ENCODE results near the gene RMND5A. TPM values are rescaled to one million over a fixed set of nuclear protein-coding genes. Genes with fewer than 3 reads are reported as not detected.

Gene RMND5A, protein sequence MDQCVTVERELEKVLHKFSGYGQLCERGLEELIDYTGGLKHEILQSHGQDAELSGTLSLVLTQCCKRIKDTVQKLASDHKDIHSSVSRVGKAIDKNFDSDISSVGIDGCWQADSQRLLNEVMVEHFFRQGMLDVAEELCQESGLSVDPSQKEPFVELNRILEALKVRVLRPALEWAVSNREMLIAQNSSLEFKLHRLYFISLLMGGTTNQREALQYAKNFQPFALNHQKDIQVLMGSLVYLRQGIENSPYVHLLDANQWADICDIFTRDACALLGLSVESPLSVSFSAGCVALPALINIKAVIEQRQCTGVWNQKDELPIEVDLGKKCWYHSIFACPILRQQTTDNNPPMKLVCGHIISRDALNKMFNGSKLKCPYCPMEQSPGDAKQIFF
- 41.2 TPM for total RNA-seq

DNA sequence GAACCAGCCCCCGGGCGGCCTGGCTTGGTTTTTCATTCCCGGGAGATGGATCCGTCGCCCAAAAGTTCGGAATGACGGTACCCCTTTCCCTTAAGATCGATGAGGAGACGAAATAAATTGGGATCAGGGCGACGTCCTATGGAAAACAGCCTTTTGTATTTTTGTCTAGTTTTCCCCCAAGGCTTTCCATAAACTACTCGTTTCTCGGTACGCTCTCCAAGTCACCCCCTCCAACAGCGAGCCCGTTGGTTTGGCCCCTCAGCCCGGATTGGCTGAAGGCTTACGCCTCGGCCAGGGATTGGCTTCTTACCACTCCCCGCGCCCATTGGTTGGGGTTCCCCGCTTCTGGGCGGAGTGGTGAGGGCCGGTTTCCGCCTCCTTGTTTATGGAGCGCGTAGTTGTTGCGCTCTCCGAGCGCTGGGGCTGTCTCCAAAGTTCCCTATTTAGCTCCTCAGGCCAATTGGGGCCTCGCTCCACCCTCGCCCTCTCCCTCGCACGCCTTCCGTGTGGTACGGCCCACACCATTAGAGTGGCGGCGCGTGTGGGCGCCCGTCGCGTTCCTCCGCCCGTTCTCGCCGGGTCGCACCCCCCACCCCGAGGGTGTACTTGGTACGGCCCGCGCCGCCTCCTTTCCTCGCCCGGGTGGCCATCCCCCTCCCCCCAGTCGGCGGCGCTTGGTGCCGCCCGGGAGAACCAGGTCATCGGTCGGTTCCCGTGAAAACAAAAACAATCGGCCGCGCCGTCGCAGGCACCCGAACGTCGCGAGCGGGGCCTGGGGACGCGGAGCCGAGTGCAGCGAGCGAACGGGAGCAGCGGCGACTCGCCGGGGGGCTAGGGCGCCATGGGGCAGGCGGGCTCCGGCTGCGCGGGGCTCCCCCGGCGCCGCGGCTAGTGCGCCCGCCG is at the start of gene RMND5A:
TSS of gene RMND5A (plus strand) at position 655 of the 903 bp plus-strand sequence. CDS start 377 bp downstream, outside the sequence.
- DNase-seq (ENCODE audit: low read depth in 2 of 3, low spot score in 2 of 3), result peak; percentile 64 to 95 (median 92)

DNA sequence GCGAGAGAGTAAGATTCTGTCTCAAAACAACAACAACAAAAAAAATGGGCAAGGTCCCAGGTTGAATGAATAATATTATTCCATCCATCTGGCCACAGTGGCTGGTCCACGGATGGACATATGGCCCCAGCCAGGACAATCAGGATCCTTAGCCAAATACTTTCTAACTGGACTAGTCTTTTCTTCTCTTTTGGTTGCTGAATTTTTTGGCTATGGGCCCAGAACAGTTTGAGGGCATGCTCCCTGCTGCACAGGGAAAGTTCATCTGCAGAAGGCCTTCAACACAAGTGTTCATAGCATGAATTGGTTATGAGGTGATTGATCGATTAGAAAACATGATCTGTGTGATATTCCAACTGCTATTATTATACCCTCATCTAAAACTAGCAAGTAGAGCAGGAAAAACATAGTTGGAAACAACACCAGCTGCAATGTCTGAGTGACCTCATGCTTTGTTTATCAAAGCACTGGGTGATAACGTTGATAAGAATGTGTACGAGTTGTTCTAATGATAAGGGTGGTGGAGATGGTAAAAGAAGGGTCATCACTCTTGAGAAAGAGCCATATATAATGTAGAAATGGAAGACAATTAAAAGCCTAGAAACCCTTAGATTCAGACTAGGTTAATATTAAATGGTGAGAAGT is 48.6 kb upstream of the RMND5A start:
- no peak for DNase-seq (ENCODE audit: low read depth in 2 of 3, low spot score in 2 of 3)

DNA sequence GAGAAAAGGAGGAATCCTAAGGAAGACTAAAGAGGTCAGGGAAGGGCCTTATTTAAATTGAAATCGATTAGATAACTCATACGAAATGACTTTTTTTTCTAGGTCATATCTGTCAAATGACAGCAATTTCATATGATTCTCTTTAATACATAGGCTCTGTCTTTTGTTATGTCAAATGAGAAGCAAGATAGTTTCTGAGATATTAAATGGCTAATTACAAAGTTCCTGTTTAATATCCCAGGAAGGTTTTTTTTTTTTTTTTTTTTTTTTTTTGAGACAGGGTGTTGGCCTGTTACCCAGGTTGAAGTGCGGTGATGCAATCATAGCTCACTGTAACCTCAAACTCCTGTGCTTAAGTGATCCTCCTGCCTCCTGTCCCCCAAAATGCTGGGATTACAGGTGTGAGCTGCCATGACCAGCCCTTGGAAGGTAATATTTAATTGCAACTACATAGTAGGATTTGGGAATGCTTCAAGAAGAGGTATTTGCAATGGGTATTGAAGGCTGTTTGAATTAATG is 48.0 kb upstream of the RMND5A start:
- DNase-seq (ENCODE audit: low read depth in 2 of 3, low spot score in 2 of 3), result no peak

DNA sequence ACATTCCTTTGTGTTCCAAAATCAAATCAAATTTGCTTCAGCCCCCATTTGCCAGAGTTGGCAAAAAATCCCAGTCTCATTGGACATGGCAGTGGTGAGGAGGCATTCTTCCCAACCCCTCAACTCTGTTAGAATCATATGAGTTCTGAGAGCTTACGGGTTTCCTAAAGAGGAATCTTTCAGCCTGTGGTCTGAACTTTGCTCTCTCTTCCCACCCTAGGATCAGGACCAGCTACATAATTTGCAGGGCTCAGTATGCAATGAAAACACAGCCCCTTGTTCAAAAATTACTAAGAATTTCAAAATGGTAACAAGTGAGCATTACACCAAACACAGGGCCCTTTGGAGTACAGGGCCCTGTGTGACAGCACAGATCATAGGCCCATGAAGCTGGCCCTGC is 47.1 kb upstream of the RMND5A start:
- no peak for DNase-seq (ENCODE audit: low read depth in 2 of 3, low spot score in 2 of 3)

DNA sequence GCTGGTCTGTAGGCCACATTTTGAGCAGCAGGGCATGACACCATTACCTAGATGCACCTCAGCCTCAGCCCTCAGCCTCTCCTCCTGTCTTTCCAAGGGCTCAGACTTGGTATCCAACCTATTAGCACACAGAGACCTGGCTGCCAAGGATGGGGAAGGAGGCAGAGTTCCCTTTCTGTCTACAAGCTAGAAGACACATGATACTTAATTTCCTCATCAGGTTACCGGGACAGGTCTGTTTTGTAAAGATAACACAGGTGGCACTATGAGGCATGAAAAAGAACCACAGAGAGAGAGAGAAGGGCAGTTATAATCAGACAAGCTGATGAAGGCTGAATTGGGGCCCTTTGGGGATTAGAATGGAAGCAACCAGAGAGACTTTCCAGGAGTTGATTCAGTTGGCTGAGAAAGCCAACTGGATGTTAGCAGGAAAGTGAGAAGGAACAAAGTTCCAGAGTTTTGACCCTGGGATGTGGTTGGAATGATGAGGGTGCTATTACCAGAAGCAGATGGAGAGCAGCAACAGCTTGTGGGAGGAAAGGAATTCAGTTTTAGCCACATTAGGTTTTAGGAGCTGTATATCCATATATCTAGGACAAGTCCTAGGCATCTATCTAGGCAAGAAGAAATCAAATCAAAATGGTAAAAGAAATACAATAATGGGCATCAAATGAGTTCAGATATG is 46.0 kb upstream of the RMND5A start:
- DNase-seq (ENCODE audit: low read depth in 2 of 3, low spot score in 2 of 3), result peak in 2 of 3 donors; percentile 12 to 64

DNA sequence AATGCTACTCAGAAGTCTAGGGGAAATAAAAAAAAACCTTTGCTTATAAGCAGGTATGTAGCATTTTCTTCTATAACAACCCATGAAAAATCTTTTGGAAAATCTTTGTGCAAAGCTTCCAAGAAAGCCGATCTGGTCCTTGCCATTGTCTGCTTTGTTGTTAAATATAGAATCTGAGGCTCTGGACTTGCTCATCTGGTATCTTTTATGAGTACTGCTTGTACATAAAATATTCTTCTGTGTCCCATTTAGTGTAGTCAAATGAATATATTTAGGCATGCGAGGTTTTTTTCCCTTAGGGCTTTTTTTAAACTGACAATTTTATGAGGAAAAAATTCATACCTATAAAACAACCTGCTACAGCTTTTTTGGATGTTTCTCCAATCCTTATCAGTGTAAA is 45.0 kb upstream of the RMND5A start:
- DNase-seq (ENCODE audit: low read depth in 2 of 3, low spot score in 2 of 3), result no peak

DNA sequence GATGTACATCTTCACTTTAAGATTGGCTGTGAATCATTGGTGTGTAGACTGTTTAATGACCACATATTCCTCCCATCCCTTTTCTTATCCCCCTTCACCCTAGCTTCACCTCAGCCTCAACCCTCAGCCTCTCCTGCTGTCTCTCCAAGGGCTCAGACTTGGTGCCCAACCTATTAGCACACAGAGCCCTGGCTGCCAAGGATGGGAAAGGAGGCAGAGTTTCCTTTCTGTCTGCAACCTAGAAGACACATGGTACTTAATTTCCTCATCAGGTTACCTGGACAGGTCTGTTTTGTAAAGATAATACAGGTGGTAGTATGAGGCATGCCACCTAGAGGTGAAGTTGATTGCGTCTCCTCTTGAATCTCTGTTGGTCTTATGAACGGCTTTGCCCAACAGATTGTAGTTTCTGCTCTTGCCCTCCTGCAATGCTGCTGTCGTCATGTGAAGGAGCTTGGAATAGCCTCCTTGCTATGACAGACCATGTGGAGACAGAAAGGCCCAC is 44.5 kb upstream of the RMND5A start:
- DNase-seq (ENCODE audit: low read depth in 2 of 3, low spot score in 2 of 3), result no peak

DNA sequence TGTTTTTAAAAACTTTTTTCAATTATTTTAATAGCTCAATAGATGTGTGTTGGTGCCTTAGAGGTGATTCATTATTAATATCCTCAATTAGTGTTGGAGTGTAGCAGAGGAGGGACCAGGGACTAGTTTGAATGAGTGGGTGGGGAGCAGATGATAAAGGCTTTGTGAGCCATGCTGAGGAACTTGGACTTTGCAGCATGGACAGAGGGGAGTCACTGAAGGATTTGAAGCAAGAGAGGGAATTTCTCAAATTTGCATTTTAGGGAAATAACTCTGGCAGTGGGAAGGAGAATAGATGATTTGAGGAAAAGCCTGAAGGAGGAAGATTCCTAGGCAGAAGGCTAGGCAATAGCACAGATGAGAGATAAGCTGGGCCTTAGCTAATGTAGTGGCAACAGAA is 42.3 kb upstream of the RMND5A start:
- DNase-seq (ENCODE audit: low read depth in 2 of 3, low spot score in 2 of 3), result no peak

DNA sequence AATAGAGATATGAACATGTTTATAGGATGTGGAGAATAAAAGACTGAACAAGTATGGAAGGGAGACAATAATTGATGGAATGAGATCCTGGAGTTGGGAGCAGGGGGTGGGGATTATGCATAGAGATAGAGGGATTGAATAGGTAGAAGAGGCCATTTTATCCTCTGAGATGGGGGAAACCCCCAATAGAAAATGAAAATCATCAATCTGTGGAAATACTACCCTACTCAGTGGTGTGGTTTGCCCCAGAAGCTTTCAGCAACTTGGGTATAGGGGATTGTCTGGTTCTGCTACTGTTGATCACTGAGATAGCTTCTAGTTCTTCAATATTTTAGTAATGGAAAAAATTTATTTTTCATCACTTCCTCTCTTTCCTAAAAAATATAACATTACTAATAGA is 41.1 kb upstream of the RMND5A start:
- DNase-seq (ENCODE audit: low read depth in 2 of 3, low spot score in 2 of 3), result no peak

DNA sequence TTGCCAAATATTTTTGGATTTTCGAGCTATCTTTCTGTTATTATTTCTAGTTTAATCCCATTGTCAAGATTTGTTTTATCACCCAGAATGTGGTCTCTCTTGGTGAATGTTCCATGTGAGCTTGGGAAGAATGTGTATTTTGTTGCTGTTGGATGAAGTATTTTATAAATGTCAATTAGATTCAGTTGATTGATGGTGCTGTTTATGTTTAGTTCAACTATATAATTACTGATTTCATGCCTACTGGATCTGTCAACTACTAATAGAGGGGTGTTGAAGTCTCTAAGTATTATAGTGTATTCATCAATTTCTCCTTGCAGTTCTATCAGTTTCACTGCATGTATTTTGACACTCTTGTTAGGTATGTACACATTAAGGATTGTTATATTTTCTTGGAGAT is 34.7 kb upstream of the RMND5A start:
- DNase-seq (ENCODE audit: low read depth in 2 of 3, low spot score in 2 of 3), result no peak

DNA sequence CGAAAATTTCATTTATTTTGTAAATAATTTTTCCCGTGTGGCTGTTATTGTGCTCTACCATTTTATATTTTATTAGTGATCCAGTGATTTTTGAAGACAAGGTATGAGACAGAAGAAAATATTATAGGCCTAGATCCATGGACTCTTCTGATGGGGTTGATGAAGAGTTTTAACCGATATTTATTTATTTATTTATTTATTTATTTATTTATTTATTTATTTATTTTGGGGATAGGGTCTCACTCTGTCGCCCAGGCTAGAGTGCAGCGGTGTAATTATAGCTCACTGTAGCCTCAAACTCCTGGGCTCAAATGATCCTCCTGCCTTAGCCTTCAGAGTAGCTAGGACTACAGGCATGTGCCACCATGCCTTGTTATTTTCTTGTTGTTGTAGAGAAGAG is 33.6 kb upstream of the RMND5A start:
- DNase-seq (ENCODE audit: low read depth in 2 of 3, low spot score in 2 of 3), result no peak

DNA sequence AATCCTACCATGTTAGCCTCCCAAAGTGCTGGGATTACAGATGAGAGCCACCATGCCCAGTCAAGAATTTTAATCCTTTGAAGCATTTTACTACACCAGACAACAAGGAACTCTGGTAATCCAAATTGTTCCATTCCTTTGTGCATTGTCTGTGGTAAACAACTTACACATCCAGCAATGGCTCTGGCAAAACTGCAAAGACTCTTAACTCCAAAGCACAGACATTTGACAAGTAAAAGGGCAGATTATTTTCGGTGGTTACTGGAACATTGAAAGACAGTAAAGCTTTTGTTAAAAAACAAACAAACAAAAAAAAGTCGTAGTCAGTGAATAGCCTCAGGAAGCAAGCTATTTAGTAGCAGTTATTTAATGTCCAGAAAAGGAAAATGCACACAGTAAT is 33.2 kb upstream of the RMND5A start:
- DNase-seq (ENCODE audit: low read depth in 2 of 3, low spot score in 2 of 3), result no peak

DNA sequence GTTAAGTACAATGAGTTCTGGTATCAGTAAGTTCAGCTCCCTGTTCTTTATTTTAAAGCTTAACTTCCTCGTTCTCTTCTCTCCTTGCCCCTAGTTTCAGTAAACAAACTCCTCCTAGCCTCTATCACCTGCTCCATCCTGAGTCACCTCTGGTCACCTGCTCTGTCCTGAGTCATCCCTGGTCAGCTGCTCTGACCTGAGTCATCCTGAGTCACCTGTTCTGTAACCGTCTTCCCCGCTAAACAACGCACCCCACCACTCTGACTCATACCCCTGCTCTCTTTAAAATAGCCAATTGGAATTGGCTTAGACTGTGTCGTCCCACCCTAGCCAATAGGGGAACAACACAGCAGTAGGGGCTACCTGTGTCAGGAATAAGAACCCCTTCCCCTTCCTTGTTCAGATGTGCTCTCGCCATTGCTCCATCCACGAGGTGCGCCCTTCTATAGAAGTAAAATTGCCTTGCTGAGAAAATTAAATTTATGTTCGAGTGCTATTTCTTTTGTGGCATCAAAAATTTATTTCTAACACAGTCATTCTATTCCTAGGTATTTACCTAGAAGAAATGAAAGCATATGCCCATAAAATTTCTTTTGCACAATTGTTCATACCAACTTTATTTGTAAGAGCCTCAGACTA is 24.9 kb upstream of the RMND5A start:
- no peak for DNase-seq (ENCODE audit: low read depth in 2 of 3, low spot score in 2 of 3)

DNA sequence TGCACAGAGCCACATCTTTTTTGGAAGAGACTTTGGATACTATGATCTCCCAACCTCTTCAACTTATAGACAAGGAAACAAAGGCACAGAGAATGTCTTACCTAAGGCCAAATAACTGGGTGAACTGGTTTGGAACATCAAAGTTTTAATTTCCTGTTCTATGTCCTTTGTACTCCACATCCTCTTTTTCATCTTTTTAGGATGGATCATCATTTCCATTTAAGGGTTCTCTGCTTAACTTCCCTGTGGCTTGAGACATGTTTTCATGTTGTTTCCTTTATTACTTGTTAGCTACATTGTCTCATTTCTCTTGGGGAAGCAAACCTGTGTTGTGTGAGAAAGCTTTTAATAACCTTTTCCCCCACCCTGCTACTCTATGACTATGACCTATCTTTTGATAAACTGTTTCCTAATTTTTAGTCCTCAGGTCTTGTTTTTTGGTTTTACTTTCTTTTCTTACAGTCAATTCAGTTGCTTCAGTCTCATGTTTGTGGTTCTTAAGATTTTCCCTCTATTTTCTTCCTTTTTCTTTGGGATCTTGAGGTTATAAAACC is 22.5 kb upstream of the RMND5A start:
- peak in 1 of 3 donors; percentile 47 for DNase-seq (ENCODE audit: low read depth in 2 of 3, low spot score in 2 of 3)

DNA sequence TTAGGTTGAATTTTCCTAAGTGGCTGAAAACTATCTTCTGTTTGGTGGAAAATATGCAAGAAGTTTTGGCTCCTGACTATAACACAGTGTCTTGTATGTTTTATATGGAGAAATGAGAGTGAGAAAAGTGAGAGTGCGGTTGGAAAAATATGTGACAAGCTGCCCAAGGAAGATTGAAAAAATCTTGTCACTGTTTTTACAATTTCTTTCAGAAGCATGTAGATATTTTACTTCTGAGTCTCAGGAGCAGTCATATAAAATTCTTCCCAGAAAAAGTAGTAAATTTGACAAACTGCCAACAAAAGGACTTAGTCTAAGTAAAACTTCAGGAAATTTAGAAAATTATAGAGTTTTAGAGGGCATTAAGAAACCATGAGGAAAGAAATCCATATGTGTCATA is 19.4 kb upstream of the RMND5A start:
- no peak for DNase-seq (ENCODE audit: low read depth in 2 of 3, low spot score in 2 of 3)

DNA sequence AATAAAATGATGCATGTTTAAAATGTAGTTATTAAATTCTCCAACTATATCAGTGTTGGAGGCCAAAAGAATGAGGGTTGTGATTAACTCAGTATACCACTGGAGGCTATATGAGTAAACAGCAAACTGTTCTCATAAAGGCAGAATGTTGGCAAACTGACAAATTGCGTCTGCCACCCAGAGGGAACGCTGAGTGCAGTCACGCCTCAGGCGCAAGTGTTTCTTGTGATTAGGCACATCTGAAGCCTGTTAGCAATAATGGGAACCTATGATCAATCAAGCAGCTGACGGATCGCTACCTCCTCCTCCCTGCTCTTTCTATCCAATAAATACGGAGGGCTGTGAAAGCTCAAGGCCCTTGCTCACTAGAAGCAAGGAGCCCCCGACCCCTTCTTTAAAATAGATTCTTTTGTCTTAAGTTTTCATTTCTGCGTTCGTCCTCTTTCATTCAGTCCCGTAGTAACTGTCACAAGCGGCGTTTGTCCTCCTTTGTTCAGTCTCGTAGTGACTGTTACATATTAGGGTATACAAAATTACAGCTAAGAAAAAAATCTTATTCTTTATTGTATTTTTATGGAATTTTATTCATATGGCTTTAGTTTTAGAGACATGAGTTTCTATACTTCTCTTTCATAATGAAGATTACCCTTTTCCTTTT is 16.3 kb upstream of the RMND5A start:
- DNase-seq (ENCODE audit: low read depth in 2 of 3, low spot score in 2 of 3), result no peak

DNA sequence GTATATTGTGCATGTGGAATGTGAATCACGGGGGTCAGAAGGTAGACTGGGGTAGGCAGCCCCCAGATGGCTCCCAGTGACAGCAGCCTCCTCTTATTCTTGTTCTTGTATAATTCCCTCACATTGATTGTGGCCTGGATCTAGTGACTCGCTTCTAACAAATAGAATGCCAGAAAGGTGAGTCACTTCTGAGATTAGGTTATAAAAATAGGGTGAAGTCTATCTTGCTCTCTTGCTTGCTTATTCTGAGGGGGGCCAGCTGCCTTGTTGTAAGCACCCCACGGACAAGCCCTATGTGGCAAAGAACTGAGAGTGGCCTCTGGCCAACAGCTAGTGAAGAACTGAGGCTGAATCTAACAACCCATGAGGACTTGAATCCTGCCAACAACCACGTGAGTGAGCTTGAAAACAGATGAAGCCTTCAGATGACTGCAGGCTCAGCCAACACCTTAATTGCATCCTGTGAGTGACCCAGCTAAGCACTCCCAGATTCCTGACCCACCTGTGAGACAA is 15.6 kb upstream of the RMND5A start:
- DNase-seq (ENCODE audit: low read depth in 2 of 3, low spot score in 2 of 3), result no peak

DNA sequence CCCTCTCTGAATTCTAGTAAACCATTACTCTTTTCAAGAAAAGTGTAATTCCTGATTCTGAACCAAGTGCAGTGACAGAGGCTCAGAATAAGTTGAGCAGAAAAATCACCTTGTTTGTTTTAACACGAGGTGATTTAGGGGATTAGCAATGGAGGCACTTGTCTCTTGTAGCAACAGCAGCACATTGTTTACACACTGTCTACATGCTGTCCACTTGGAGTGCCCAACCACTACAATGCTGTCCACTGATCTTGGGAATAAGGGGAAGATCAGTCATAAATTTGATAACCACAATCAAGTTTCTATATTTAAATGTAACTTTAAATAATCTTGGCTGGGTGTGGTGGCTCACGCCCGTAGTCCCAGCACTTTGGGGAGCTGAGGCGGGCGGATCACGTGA is 13.9 kb upstream of the RMND5A start:
- DNase-seq (ENCODE audit: low read depth in 2 of 3, low spot score in 2 of 3), result no peak

DNA sequence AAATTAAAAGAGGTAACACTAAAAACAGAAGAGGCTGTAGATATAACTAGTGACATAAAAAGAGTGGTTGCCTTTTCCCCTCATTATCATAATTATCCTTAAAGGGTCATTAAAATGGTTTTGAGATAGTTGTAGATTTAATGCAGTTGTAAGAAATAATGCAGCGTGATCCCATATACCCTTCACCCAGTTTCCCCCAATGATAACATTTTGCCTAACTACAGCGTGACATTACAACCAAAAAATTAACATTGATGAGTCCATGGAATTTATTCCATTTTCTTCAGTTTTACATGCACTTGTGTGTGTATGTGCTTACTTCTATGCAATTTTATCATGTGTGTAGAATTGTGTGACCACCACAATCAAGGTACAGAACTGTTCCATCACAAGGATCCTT is 13.2 kb upstream of the RMND5A start:
- DNase-seq (ENCODE audit: low read depth in 2 of 3, low spot score in 2 of 3), result no peak

Measured in hematopoietic multipotent progenitor cell (in vitro differentiated cells).